Osteocyte (in vitro differentiated cells): Measurements from ENCODE around the gene DCAF8L1. TPM values are rescaled to one million over a fixed set of nuclear protein-coding genes. Genes with fewer than 3 reads are reported as not detected.
"Not testable (repeated sequence)": the region's sequence is repeated elsewhere in the genome, so short reads cannot be mapped to it uniquely, and the experiment has no call there.

ENCODE experiments used
- DNase-seq: peaks from one replicate; pipeline ENCODE4 v3.0.0; 2021; ENCODE audit warnings: mixed read lengths; ENCODE audit not compliant: unreplicated experiment; ENCODE audit errors: extremely low spot score
- H3K27ac Mint-ChIP-seq: one replicate; pipeline ENCODE4 v1.8.0; 2021; ENCODE audit warnings: mild to moderate bottlenecking, mixed read lengths; ENCODE audit not compliant: unreplicated experiment
- H3K27me3 Mint-ChIP-seq: one replicate; pipeline ENCODE4 v1.8.0; 2021; ENCODE audit warnings: mixed read lengths; ENCODE audit not compliant: unreplicated experiment
- H3K36me3 Mint-ChIP-seq: one replicate; pipeline ENCODE4 v1.8.0; 2021; ENCODE audit warnings: mixed read lengths; ENCODE audit not compliant: unreplicated experiment
- H3K4me1 Mint-ChIP-seq: one replicate; pipeline ENCODE4 v1.8.0; 2021; ENCODE audit warnings: mixed read lengths; ENCODE audit not compliant: unreplicated experiment
- H3K4me3 Mint-ChIP-seq: one replicate; pipeline ENCODE4 v1.8.0; 2021; ENCODE audit warnings: mild to moderate bottlenecking, moderate library complexity, mixed read lengths; ENCODE audit not compliant: unreplicated experiment
- H3K9me3 Mint-ChIP-seq: one replicate; pipeline ENCODE4 v1.8.0; 2021; ENCODE audit warnings: mixed read lengths; ENCODE audit not compliant: unreplicated experiment
- CTCF ChIP-seq: fragments of 200-600 bp; sonication (generic); IDR thresholded peaks from 2 replicates; pipeline ENCODE4 v1.5.0; 2021; ENCODE audit warnings: antibody characterized with exemption, mild to moderate bottlenecking, moderate library complexity
- total RNA-seq: library from RNA; stranded (reverse); gene quantifications from 2 replicates; pipeline ENCODE4 v1.2.1, GENCODE V29; 2021

DCAF8L1 gene
- total RNA-seq, 1 donor from 2014 or later: not detected

GRCh38 chrX:27976284-27976683 lies 5.0 kb downstream of the DCAF8L1 start:
- Mint-ChIP-seq H3K27me3 (peaks cover 3% of the 10 kb centered on the region), H3K36me3 (no peaks in the 10 kb centered on the region), H3K4me1 (no peaks in the 10 kb centered on the region), H3K4me3 (no peak overlapping the region), H3K27ac (no peak overlapping the region), H3K9me3 (peaks cover 8% of the 10 kb centered on the region)
- DNase-seq: no peak
- TF ChIP-seq CTCF: no peak

GRCh38 chrX:27968878-27969277 lies 12.4 kb downstream of the DCAF8L1 start:
- Mint-ChIP-seq H3K4me1 (no peaks in the 10 kb centered on the region), H3K27me3 (peaks cover 5% of the 10 kb centered on the region), H3K4me3 (no peak overlapping the region), H3K9me3 (peaks cover 6% of the 10 kb centered on the region), H3K27ac (no peak overlapping the region), H3K36me3 (no peaks in the 10 kb centered on the region)
- no peak for TF ChIP-seq CTCF
- DNase-seq: no peak

DNA sequence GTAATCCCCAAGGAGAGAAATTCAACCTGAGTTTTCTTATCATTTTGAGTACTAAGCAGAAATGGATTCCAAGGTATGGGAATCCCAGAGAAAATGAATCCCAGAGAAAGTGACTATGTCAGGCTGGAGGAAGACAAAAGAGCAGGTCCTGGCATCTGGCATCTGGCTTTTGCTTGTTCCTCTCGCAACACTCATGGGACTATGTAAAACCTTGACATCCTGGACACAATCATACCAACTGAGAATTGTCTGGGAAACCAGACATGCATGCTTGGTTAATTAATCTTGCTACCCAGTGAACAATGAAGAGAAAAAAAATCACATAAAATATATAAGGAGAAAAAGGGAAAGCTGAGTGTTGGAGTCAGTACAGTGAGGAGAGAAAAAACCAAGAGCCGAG lies 12.9 kb downstream of the DCAF8L1 start:
- TF ChIP-seq CTCF: no peak
- no peaks in the 10 kb centered on the region for H3K4me1 Mint-ChIP-seq
- H3K9me3 Mint-ChIP-seq: peaks cover 6% of the 10 kb centered on the region
- no peaks in the 10 kb centered on the region for H3K36me3 Mint-ChIP-seq
- no peak for DNase-seq
- H3K27me3 Mint-ChIP-seq: peaks cover 5% of the 10 kb centered on the region
- H3K4me3 Mint-ChIP-seq: no peak overlapping the region
- no peak overlapping the region for H3K27ac Mint-ChIP-seq

DNA sequence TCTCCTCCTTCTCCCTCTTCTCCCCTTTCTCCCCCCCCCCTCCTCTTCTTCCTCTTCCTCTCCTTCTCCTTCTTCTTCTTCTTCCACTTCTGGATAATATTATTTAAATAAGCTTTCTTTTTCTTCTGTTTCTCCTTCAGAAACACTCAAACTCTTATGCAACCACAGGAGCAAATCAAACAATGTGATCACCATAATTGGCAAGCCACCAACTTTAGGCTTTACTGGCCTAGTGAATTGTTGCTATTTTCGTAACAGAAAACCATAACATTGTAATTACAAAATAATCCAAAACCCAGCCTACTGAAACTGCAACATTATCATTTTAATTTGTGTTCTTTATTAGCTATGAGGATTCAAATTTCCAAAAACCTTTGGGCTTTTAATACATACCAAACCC lies 14.3 kb downstream of the DCAF8L1 start:
- TF ChIP-seq CTCF: no peak
- H3K27me3 Mint-ChIP-seq: peaks cover 5% of the 10 kb centered on the region
- DNase-seq: no peak
- no peak overlapping the region for H3K27ac Mint-ChIP-seq
- no peaks in the 10 kb centered on the region for H3K4me1 Mint-ChIP-seq
- no peaks in the 10 kb centered on the region for H3K36me3 Mint-ChIP-seq
- H3K9me3 Mint-ChIP-seq: peaks cover 12% of the 10 kb centered on the region
- no peak overlapping the region for H3K4me3 Mint-ChIP-seq

GRCh38 chrX:27966492-27966891 lies 14.8 kb downstream of the DCAF8L1 start:
- DNase-seq: no peak
- H3K27ac Mint-ChIP-seq: no peak overlapping the region
- H3K4me1 Mint-ChIP-seq: no peaks in the 10 kb centered on the region
- H3K9me3 Mint-ChIP-seq: peaks cover 12% of the 10 kb centered on the region
- no peak for TF ChIP-seq CTCF
- no peaks in the 10 kb centered on the region for H3K36me3 Mint-ChIP-seq
- H3K4me3 Mint-ChIP-seq: no peak overlapping the region
- peaks cover 4% of the 10 kb centered on the region for H3K27me3 Mint-ChIP-seq

GRCh38 chrX:27965348-27965747 lies 15.9 kb downstream of the DCAF8L1 start:
- peaks cover 17% of the 10 kb centered on the region for H3K9me3 Mint-ChIP-seq
- not testable (repeated sequence) for H3K4me1 Mint-ChIP-seq, H3K4me3 Mint-ChIP-seq, H3K36me3 Mint-ChIP-seq, H3K27me3 Mint-ChIP-seq, DNase-seq, H3K27ac Mint-ChIP-seq
